GM18526 (cell line): Measurements from ENCODE around the gene SMC1B.

Experiments used
- POLR2A ChIP-seq: IDR thresholded peaks from 3 replicates; pipeline ENCODE4 v1.6.1; 2011; ENCODE audit not compliant: insufficient read length; ENCODE audit errors: extremely low read depth

The SMC1B gene

DNA sequence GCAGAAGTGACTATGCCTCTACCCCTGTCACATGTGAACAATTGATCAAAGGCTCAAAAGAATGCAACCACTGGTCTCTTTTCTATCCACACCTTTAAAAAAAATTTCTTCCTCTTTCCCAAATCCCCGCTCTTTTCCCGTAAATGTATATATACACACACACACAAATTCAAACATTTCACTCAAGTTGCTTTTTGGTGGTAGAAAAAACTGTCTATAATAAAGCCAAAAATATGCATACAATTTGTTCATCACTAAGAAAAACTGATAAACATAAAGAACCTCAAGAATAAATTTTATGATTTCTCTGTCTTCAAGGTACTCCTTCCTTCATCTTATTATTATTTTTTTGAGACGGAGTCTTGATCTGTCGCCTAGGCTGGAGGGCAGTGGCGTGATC lies 5.6 kb downstream of the SMC1B start:
- TF ChIP-seq POLR2A = no peak

DNA sequence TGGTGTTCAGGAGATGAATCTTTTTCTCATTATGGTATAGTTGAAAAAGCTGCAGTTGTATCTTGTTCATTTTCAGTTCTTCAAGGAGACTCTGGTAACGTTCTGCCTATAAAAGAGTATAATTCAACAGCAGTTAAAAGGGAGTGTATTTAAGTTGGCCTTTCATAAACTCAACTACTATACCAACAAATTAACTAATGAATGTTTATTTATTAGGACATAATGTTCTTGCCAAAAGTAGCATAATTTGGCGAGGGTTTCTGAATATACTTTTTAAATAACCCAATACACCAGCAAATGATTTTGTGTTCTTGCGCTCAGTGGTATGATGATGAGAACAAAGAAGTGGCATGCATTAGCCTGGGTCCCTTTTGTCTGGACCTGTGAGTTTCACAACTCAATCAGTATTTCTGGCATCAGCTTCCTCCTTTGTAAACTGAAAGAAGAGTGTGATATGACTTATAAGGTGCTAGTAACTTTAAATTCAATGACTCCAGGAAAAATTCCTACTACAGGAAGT lies 10.9 kb downstream of the SMC1B start:
- TF ChIP-seq POLR2A = no peak

DNA sequence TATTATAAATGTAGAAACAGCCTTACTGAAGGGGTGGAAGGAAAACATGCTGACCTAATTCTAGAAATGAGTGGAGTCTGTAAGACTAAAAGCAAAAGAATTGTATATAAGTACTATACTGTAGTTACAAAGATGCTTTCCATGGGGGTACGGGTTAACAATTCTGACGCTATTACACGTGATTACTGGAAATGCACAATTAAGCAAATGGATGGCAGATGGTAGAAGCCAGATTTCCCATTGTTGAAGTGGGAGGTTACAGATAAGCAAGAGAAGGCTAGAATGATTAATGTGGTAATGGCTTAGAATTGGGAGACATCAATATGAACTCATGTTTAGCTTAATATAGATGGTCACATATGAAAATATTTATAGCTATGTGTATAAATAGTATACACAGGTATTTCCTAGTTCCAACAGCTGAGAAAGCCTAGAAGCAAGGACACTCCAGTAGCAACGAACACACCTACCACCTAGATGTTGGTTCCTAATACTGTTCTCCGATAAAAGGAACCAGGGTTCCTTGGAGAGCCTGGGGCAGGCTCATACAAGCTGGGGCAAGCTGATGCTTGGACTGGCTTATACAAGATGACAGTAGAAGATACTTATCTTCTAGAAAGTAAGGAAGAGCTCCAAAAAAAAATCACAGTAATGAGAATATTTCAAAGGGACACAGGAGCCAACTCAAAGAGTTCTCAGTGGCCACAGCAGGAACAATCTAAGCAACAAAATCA lies 13.5 kb downstream of the SMC1B start:
- no peak for TF ChIP-seq POLR2A

DNA sequence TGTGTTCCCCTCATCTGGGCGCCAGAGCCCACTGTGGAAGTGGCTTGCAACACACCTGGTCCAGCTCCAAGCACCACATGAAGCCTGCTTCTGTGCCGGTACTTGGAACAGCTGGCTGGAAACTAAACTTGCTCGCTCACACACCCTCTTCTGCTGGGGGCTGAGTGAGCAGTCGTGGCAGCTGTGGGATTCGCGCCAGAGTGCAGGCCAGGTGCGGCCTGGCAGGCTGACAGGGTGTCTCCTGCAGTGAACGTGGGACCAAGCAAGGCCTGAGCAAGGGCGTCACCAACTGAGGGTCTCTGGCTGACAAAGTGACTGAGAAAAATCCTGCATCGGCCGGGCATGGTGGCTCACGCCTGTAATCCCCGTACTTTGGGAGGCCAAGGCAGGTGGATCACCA lies 15.2 kb downstream of the SMC1B start:
- TF ChIP-seq POLR2A = no peak

DNA sequence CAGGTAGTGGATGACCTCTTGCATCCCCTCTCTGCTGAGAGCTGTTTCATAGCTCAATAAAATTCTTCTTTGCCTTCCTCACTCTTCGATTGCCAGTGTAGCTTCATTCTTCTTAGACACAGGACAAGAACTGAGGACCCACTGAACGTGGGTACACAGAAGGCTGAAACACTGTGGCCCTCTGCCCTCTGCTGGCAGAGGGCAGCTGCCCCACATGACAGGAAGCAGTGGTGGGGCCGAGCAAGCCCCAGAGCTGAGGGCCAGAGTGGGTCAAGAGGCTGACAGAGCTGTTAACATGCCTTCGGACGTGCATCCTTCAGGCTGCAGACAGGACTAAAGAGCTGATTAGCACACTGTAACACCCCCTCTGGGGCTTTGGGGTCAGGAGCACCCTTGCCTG lies 15.6 kb downstream of the SMC1B start:
- TF ChIP-seq POLR2A = no peak

DNA sequence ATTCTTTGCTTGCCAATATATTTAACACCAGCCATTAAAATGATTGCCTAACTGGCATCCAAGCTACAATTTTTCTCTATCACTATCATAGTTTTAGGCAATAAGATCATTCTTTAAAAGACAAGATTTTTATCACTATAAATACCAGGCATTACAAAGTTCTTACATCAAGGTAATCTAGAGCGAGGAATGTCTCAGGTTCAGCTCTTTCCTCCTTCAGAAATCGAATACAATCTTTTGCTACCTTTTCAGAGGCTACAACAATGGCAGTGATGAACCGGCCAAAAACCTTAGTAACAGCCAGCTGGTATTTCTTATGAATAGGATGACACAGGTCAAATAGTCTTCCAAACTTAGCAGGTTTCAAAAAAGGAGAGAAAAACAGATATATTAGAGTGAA lies 23.9 kb downstream of the SMC1B start:
- TF ChIP-seq POLR2A = no peak

DNA sequence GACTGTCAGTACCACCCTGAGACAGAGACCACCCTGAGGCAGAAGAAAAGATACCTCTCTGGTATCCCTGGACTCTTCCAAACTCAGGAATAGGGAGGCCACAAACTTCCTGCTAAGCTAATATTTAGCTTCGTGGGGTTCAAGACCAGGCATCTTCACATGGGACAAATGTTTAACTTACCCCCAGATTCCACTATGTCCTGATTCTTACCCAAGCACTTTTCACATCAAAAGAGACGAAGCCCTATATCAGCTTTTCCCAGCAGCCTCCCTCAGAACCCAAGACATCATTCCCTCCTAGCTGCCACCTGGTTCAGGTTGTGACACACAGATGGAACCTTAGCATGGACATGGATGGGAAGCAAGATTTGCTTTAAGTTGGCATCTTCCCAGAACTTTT lies 32.1 kb downstream of the SMC1B start:
- TF ChIP-seq POLR2A = no peak

DNA sequence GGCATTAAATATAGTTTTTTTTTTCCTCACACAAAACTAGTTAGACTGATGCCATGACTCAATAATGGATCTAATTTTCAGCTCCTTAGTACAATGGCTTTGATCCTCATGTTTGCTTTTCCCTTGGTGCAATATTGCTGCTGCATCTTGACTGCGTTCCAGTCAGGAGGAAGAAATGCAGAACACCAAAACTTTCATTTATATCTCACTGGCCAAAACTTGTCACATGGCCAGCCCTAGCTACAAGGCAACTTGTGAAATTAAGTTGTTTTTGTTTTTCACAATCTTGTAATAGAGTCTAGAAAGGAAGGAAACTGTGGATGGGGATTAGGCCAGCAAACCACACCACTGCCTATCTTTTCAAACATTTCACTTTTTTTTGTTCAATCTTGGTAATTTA lies 36.7 kb downstream of the SMC1B start:
- no peak for TF ChIP-seq POLR2A

DNA sequence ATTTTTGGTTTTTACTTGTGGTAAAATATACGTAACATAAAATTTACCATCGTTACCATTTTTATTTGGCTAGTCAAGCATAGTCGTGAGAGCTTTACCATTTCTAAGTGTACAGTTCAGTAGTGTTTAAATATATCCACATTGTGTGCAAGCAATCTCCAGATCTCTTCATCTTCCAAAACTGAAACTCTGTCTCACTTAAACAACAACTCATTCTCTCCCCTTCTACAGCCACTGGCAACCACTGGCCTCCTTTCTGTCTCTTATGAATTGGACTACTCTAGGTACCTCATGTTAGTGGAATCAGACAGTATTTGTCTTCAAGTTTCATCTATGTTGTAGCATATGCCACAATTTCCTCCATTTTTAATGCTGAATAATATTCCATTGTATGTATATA lies 37.4 kb downstream of the SMC1B start:
- TF ChIP-seq POLR2A = no peak

DNA sequence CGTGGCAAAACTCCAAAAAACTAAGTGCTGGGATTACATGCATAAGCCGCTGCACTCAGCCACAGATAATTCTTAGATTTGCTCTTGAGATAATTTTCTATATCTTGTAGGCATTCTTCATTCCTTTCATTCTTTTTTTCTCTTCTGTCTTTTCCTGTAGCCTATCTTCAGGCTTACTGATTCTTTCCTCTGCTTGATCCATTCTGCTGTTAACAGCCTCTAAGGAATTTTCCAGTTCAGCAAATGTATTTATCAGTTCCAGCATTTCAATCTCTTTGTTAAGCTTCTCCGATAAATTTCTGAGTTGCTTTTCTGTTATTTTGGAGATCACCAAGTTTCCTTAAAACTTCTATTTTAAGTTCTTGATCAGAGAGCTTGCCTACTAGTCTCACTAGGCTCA lies 46.7 kb downstream of the SMC1B start:
- no peak for TF ChIP-seq POLR2A

DNA sequence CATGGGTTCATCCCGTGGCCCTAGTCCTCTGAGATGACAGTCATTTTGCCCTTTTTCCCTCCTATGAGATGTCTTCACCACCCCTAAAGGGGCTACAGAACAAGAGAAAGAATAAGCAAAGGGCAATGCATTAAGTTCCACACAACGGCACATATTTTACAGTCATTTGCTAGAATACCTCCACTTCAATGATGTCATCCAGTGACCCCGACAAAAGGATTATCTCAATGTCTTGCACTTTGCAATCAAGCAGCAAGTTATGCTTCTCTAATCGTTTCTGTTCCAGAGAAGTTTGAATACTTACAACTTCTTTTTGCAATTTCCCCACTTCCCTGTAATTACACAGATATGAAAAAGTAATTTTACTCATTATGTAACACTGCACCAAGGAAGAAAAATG lies 53.8 kb downstream of the SMC1B start:
- no peak for TF ChIP-seq POLR2A

DNA sequence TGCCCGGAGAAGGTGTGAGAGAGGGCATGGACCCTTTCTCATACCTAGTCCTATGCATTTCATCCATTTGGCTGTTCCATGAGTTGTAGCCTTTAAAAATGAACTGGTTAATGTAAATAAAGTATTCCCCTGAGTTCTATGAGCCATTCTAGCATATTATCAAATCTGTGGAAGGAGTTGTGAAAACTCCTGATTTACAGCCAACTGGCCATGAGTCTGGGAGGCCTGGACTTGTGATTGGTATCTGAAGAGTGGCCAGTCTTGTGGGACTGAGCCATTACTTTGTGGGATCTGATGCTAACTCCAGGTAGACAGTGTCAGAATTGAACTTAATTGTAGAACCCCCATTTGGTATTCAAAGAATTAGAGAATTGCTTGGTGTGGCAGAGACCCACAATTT lies 55.3 kb downstream of the SMC1B start:
- no peak for TF ChIP-seq POLR2A

DNA sequence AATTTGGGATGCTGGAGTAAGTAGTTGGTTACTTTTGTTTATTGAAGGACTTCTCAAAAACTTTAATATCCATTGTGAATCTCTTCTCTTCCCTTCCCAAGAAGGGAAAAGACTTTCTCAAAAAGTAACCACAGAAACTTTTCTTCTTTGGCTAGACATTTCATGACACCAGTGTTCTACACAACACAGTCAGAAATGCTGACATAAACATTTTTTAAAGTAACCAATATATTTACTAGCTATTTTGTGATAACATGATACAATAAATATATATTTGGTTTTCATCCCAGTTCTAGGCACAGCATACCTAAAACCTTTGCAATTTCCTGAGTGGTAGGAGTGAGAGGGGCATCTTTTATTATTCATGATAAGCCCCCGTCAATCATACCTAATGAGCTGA lies 55.9 kb downstream of the SMC1B start:
- no peak for TF ChIP-seq POLR2A

DNA sequence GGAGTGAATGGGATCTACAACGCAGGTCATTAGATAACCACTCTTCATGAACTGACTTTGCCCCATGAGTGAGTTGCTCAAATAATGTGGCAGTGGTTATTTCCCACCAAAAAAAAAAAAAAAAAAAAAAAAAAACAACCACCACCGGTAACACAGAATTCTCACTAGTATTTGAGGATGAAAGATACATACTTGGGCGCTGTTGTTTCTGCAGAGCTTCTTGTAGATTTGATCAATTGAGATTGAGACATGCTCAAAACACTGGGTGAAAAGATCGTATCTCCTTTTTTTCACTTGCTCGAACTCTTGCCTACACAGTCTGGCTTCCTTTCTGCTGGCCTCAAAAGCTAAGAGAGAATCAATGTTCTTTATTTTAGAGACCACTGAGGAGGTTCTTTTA lies 59.6 kb downstream of the SMC1B start:
- TF ChIP-seq POLR2A = no peak

DNA sequence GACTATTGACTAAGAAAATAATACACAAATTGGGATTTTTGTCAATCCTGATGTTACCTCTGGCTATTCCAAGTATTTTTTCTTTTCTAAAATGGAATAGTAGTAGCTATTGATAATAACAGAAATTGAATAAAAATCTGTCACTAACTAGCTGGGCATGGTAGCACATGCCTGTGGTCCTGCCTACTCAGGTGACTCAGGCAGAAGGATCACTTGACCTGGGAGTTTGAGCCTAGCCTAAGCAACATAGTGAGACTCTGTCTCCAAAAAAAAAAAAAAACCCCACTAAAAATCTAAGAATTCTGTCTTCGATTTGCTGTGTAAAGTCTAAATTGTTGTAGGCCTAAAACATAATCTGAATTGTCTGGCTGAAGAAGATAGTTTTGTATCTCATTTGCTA lies 61.4 kb downstream of the SMC1B start:
- TF ChIP-seq POLR2A = no peak

DNA sequence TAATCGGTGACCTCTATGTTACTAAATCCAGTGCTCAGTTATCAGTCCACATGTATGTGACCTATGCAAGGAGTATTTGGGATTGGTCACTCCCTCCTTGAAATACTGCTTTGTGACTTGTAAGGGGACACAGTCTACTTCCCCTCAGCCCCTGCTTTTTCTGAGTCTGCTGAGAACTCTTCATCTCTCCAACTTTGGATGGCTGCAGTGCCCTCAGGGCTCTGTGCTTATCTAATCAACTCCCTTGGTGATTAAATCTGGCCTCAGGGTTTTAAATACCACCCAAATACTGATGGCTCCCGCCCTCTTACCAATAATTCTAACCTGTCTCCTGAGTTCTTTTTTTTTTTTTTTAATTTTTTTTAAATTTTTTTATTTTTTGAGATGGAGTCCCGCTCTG lies 63.5 kb downstream of the SMC1B start:
- no peak for TF ChIP-seq POLR2A

DNA sequence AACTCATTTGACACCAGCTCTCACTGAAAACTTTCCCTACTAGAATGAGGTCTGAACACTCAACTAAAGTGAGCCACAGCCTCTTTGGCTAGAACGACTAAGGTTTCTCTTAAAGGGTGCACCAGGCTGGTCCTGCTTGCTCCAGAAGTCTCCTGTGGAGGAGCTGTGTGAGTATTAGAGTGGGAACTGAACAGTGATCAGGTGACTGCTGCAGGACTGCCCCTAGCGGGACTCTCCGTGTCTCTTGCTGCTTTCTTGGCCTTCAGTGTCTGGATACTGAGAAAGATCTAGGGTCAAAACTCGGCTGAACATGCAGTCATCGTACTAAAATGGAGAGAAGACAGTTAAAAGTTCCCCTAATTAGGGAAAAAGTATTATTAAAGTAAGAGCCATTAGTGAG lies 69.1 kb downstream of the SMC1B start:
- TF ChIP-seq POLR2A = no peak
